ENCODE measurements around the gene ABR. TPM values are rescaled to one million over a fixed set of nuclear protein-coding genes. Genes with fewer than 3 reads are reported as not detected.
"Not testable (repeated sequence)": the region's sequence is repeated elsewhere in the genome, so short reads cannot be mapped to it uniquely, and the experiment has no call there.

The ABR gene
- total RNA-seq, 1 donor from 2014 or later, result 13.4 TPM

DNA sequence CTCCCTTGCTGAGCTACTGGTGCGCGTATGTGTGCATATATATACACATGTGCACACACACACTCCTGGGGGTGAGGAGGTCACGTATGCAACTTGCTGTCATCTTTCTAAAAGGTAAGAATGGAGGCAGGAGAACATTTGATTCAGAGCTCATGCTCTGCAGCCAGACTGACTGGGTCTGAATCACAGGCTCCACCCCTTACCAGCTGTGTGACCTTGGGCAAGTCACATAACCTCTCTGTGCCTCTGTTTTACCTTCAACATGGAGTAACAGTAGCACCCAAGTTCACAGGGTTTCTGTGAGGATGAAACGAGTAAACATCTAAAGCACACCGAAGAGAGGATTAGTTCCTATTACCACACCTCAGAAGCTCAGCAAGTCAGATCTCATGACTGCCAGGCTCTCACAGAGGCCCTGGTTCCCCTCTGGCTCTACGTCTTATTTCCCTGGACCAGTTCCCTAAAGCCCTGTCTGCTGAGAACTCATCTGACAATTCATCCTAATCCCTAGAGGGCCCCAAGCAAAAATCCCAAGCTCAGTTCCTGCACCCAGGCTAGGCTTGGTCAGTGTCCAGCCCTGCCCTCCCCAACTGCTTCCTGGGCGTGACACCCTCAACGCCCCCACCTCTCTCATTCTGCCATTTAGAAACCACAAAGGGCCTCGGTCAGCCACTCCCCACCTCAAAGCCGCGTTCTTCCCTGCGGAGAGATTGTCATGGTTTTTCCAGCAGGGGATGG is 28.7 kb downstream of the ABR start:
- ATAC-seq, result peak; percentile 14
- DNase-seq (ENCODE audit: low spot score), result no peak

DNA sequence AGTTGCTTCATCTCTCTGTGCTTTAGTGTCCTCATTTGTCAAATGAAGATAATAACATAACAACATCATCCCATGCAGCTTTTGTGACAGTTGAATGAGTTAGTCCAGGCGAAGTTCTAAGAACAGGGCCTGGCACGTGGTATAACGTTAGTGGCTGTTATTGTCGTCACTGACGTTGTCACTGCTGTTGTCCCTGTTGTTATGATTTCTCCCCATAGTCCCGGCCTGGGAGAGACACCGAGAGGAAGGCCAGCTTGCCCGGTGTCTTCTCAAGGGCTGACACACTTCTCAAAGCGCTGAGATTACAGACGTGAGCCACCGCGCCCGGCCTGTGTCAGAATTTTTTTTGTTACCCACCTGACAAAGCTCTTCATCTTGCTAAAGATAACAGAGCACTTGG is 29.9 kb downstream of the ABR start:
- no peak for ATAC-seq
- DNase-seq (ENCODE audit: low spot score), result no peak

DNA sequence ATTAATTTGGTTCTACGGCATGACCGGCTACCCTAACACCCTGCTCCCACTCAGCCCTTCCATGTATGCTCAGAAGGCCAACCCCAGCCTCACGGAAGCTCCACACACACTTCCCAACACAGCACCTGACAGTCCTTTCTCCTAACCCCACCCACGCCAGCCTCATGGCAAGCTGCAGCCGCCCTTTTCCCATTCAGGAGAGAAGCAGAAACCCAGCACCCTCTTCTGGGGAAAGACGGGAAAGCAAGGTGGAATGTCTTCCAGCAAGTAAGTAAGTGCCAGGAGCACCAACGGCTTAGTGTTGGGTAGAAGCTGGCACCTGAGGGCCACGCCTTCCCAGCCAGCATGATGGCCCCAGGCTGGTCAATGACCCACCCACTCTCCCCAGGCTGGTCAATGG is 32.1 kb downstream of the ABR start:
- DNase-seq (ENCODE audit: low spot score) (no peak), ATAC-seq (peak; percentile 82)

DNA sequence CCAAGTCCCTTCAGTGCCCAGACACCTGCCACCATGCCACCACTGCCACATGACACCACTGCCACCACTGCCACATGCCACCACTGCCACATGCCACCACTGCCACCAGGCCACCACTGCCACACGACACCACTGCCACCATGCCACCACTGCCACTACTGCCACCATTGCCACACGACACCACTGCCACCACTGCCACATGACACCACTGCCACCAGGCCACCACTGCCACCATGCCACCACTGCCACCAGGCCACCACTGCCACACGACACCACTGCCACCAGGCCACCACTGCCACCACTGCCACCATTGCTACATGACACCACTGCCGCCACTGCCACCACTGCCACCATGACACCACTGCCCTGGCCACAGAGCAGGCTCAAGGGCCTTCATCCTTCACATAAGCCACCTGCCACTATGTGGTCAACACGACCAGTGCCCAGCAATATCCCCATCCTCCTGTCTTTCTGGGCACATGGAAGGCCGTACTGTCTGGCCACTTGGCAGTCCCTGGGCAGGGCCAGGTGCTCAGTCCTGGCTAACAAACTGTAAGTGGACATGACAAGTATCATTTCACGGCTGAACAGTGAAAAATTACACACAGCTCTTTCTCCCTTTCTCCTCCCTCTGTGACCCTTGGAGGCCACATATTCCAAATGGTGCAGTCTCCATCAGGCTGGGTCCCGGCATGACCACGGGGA is 33.1 kb downstream of the ABR start:
- no peak for ATAC-seq
- no peak for DNase-seq (ENCODE audit: low spot score)

DNA sequence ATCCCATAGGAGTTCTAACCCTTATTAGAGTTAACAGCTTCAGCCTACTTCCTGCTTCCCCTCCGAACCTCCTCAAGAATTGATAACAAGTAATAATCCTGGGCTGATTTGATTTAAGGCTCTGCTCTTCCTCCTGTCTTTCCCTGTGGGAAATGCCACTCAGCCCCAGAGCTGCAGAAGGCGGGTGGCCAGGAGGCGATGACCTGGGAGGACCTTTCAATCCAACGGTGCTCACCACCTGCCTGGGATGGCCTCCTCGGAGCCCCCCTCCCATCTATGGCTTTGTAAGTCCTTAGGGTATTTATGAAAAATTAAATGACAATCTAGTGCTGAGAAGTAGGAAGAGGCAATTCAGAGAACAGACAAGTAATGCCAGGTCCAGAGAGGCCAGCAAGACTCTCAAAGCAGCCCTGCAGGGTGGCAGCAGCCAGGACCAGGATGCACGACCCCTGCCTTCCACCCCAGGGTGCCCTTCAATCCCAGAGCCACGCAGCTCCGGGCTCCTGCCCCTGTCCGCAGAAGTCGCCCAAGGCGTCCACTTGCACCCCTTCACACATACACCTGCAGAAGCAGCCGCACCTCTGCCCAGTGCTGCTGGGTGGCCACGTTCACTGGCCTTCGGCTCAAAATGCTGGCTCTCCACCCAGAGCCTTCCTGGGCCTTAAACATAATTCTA is 34.3 kb downstream of the ABR start:
- no peak for ATAC-seq
- no peak for DNase-seq (ENCODE audit: low spot score)

DNA sequence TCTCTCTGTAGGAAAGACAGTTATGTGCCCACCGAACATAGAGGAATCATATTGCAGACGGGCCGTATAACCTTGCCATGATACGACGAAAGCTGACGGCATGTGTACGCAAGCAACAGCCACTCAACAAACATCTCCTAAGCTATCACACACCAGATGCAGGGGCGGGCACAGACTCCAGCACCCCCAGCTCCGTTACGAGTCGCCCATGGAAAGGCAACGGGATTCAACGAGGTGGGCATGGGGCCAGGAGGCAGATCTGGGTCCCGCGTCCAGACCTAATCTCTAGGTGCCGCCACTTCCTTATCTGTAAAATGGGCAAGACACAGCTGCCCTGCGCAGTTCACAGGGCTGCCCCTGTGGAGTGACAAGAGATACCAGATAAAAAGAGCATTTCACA is 35.6 kb downstream of the ABR start:
- DNase-seq (ENCODE audit: low spot score) (no peak), ATAC-seq (no peak)

DNA sequence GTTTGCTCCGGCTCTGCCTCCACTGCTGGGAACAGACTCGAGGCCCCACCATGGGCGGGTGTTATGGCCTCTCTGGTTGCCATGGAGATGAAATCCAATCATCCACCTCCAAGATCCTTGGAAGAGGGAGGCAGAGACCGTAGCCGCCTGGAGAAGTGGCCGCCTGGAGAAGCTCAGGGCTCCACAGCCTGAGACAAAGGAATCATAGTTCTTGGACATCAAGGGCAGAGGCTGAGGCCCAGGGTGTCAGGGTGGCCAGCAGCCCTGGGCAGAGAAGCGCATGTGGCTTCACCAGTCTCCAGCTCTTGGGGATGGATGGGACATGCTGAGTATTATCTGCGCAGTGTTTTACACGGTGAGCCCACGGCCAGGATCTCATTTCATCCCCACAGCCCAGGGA is 36.2 kb downstream of the ABR start:
- ATAC-seq, result no peak
- no peak for DNase-seq (ENCODE audit: low spot score)

DNA sequence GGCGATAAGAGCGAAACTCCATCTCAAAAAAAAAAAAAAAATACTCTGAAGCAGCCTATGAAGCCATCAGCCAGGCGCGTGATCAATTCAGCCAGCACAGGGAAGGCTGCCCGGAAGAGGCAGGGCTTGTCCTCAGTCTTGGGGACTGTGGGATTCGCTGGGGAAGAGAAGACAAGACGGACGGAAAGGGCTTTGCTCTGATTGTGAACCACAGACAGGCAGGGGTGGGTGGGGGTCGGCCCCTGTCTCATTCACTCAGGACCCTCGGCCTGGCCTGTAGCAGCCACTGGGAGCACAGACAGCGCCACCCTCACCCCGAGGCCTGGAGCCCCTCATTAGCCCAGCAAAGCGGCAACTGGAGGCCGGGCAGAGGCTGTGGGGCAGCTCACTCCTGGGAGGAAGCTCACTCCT is 37.2 kb downstream of the ABR start:
- DNase-seq (ENCODE audit: low spot score), result no peak
- ATAC-seq, result no peak

DNA sequence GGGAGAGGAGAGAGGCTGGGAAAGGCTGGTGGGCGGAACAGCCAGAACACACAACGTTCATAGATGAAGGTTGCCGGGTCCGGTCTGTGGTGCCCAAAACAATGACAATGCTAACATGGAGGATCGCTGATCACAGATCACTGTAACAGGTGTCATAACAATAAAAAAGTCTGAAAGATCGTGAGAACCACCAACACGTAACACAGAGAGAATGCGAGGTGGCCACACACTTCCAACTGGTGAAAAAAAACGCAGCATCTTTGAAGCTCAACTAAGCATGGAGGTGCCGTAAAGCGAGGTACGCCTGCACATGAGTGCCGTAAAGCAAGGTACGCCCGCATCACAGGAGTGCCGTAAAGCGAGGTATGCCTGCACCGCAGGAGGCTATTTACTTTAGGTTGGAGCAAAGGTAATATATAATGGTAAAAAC is 42.3 kb downstream of the ABR start:
- DNase-seq (ENCODE audit: low spot score) (no peak), ATAC-seq (peak; percentile 37)

DNA sequence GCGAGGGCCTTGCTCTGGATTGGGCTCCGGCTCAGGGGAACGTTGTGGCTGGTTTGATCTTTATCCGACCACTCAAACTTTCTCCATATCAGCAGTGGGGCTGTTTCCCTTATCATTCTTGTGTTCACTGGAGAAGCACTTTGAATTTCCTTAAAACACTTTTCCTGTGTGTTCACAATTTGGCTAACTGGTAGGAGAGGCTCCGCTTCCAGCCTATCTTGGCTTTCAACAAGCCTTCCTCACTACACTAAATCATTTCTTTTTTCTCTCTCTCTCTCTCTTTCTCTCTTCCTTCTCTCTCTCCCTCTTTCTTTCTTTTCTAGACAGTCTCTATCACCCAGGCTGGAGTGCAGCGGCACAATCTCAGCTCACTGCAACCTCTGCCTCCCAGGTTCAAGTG is 43.0 kb downstream of the ABR start:
- ATAC-seq (no peak), DNase-seq (ENCODE audit: low spot score) (no peak)

DNA sequence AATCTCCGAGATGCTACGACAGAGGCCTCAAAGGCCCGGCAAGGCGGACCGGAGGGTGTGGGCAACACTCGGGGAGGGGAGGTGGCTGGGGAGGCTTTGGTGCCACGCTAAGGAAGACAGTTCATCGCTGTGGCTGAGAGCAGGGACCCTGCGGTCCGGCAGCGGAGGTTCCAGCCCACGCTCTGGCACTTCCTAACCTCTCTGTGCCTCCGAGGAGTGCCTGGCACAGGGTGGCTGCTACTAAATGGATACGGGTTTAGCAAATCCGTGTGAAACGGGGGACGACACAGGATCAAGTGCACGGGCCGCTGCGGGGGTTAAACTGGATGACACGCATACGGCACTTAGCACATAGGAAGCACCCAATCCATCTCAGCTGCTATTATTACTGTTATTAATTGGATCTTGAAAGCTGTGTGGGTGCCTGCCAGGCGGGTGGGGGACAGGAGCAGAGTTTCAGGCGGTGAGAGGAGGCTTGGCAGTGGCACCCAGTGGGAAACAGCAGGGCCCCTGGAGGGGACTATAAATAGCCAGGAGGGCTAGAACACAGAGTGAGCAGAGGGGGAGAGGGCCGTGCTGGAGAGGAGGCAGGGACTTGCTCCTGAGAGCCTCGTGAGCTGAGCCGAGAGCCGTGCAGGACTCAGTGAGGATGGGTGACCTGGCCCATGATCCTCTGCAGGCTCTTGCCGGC is 45.0 kb downstream of the ABR start:
- DNase-seq (ENCODE audit: low spot score) (no peak), ATAC-seq (no peak)

DNA sequence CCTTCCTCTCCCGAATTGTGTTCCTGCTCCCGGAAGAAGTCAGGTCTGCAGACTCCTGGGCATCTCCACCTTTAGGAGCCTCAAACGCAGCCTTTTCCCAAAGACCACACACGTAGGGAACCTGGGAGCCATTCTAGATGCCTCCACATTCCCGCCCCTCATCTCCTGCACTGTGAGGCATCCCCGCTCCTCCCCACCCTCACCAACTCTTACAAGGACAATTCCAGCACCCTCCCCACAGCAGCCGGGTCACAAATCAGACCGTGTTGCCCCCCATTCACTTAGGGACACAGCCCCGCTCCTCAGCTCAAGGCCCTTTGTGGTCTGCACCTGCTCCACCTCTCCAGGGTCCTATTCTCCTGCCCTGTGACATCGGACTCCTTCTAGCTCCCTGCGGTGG is 49.6 kb downstream of the ABR start:
- no peak for ATAC-seq
- DNase-seq (ENCODE audit: low spot score), result no peak

DNA sequence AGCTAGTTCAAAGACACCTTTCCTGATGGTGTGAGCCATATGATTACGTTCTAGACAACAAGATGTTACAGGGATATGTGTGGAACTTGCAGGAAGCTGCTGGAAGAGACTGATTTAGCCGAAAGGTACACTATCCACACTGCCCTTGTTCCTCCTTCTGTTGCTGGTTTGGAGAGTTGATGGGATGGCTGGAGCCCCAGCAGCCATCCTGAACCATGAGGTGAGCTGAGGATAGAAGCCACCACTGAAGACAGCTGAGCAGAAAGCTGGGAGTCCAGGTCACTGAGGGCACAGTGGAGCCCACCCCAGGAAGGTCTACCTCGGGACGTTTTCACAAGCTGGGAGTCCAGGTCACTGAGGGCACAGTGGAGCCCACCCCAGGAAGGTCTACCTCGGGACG is 51.3 kb downstream of the ABR start:
- not testable (repeated sequence) for ATAC-seq; DNase-seq (ENCODE audit: low spot score)

DNA sequence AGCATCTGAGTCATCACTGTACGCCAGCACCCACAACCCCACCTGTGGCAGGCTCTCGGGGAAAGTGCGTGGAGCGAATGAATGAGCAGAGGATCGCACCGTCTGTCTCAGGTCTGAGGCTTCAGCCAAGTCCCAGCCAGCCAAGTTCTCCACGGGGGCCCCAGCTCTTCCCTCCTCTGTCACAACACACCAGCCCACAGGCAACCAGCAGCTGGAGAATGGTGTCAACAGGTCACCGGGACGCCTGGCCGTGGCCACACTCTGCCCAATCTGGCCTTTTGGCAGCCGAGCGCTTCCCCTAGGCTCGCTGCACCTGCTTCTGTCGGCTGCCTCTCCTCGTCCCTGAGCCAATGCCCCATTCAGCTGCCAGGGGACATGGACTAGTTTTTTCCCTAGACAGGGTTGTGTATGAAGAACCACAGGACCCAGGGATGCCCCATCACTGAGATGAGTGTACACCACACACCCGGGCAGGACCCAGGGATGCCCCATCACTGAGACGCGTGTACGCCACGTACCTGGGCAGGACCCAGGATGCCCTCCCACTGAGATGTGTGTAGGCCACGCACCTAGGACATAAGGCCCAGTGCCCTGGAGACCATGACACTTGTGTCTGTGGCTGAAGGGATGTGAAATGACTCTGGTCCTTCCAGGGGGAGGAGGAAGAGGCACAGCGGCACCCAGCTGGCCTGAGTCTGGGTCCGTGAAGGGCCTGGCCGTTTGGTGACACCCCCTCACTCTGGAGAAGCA is 52.8 kb downstream of the ABR start:
- DNase-seq (ENCODE audit: low spot score) (no peak), ATAC-seq (no peak)

DNA sequence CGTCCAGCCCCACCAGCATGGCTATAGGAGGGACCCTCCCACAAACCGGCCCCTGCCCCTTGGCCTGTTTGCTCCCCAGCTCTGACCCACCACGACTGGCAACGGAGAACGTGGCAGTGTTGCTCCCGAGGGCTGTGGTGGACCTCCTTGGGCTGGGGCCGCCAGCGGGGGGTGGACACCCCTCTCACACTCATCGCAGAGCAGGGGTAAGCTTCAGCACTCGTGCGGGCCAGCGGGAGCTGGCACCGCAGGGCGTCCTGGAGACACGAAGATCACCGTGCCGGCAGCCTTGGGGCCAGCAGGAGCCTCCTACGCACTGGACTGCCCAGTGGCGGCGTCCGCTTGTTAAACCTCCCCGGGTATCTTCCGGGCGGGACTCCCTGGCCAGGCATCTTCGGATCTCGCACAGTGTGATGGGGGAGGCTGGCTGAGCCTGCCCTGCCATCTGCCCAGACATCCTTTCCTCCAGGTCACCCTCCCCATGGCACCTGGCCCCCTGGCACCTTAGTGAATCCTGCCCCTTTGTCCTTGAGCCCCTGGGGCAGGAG is 53.5 kb downstream of the ABR start:
- no peak for DNase-seq (ENCODE audit: low spot score)
- no peak for ATAC-seq

DNA sequence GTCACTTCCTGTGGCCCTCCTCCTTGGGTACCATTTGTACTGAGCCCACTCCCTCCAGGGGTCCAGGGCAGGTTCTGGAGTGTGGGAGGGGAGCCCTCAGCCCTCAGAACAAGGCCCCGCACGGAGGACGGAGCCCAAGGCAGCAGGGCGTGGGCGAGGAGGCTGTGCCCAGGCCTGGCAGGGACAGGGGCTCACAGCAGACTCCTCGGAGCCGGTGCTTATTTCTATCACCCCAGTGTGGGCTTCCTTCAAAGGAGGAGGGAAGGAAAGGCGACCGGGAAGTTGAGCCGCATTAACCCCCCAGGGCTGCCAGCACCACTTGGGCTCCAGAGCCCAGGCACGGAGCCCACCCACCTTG is 54.0 kb downstream of the ABR start:
- DNase-seq (ENCODE audit: low spot score) (no peak), ATAC-seq (no peak)

DNA sequence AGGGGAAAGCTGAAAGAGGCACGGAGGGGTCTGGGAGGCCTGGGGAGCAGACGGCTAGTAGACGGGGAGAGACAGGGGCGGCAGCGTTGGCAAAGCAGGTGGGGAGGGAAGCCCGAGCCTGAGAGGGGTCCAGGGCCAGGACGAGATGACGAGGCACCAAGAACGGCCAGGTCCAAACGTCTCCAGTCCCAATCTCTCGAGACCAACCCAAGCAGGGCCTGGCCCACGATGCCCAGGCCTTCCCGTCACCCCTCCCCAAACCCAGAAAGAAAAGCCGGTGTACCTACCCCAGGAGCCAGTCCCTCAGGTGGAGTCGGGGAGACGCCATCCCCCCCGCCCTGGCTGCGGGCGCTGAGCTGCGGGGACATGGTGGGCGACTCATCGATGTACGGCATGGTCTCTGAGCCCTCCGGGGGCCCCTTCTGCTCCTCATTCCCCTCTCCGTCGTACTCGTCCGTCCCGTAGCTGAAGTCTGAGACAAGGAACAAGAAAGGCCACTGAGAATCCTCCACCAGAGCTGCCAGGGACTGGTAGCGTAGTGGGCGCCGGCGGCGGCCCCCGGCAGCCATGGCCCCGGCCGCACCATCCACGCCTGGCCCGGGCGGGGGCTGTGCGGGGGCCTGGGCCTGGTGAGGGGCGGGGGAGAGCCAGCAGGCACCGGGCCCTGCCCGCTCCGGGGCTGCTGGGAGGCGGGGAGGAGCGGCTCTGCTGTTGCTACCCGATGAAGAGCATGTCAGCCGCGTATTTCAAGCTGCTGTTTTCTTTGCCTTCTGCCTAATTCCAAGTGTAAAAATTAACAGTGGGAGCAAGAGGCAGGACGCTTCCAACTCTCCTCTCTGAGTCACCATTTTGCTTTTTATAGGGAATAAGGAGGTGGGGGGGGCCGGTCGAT is 54.6 kb downstream of the ABR start:
- ATAC-seq (no peak), DNase-seq (ENCODE audit: low spot score) (no peak)

DNA sequence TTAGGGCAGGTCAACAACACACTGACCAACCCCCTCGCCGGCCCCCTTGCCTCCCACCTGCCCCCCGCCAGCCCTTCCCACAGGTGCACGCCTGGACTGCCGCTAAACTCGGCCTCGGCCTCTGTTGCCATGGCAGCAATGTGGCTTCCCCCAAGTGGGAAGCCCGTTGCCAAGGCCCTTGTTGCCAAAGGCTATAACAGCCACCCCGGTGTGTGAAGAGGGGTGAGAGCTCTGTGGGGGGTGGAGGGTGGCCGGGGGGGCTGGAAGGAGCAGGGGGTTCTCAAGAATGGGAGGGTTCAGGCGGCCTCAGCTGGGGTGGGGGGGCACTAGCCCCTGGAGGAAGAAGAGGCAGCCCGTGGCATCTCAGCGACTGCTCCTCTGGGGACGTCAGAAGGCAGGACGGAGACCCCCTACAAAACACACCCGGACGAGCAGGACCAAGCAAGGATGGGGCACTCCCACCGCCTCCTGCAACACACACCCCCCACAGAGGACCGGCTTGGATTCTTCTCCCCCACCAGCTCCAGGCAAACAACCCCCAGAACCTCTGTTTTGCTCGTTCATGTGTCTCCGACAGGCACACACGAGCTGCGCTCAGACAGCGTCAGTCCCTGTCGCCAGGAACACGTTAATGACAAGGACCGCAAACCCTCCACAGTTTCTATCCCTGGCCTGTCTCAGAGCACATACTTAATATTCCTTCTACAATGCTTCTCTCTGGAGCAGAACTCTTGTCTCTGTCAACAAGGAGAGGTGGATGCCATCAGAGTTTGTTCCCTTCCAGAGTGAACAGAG is 55.7 kb downstream of the ABR start:
- DNase-seq (ENCODE audit: low spot score) (no peak), ATAC-seq (no peak)

DNA sequence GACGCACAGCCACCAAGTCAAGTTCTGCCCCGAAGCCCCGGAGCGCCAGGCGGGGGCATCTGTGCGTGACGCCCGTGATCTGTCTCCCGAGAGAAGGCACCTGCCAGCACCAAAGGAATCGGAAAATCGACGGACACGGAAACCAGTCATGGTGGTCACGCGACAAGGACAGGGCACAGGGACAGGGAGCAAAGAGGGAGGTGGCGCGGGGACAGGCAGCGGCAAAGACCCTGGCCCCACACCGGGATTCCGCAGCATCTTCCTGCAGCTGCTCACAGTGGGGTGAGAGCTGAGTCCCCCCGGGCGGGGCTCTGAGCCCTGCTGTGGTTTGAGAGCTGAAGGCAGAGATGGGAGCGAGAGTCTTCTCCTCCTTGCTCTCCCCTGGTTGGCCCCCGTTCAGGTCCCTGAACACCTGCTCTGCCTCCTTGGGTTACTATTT is 56.4 kb downstream of the ABR start:
- DNase-seq (ENCODE audit: low spot score) (no peak), ATAC-seq (no peak)
